Prostate gland (tissue), 2 donors: ENCODE data around the gene ALDH16A1. TPM values are rescaled to one million over a fixed set of nuclear protein-coding genes. Genes with fewer than 3 reads are reported as not detected.

Source experiments
- DNase-seq: peaks from one replicate; pipeline ENCODE4 v3.0.0-alpha.2; 2019; ENCODE audit warnings: low spot score
- H3K27ac ChIP-seq, 2 donors: fragments of 200-600 bp; sonication (generic); 2 replicates each; pipeline ENCODE4 v1.5.1; 2017 to 2019
- H3K27me3 ChIP-seq: fragments of 200-600 bp; sonication (generic); replicated peaks from 2 replicates; pipeline ENCODE4 v1.5.1; 2019; ENCODE audit not compliant: insufficient read depth
- H3K36me3 ChIP-seq, 2 donors: fragments of 200-600 bp; sonication (generic); 1 replicate in 1 of 2; 2 replicates in 1 of 2; pipeline versions ENCODE4 v1.5.1 to v1.8.1; 2017 to 2019
- H3K4me1 ChIP-seq: fragments of 200-600 bp; sonication (generic); replicated peaks from 2 replicates; pipeline ENCODE4 v1.5.1; 2019
- H3K4me3 ChIP-seq, 2 donors: fragments of 200-600 bp; sonication (generic); 2 replicates each; pipeline ENCODE4 v1.5.1; 2017 to 2019
- H3K9me3 ChIP-seq: fragments of 200-600 bp; sonication (generic); 2 replicates; pipeline ENCODE4 v1.5.1; 2017
- POLR2A ChIP-seq: fragments of 450-650 bp; IDR thresholded peaks from one replicate; pipeline ENCODE4 v1.6.1; 2016; ENCODE audit warnings: antibody characterized with exemption, mild to moderate bottlenecking
- POLR2AphosphoS5 ChIP-seq: sonication (generic); formaldehyde crosslinking; IDR thresholded peaks from one replicate; pipeline ENCODE4 v1.6.1; 2017; ENCODE audit warnings: antibody characterized with exemption
- WGBS: methylation state at CpG from one replicate; pipeline ENCODE4 v1.1.5; 2018; 5-methylcytosine and 5-hydroxymethylcytosine counted together
- intact Hi-C: fragments of 100-400 bp; cut with DNase I; formaldehyde crosslinking; loops from one replicate; pipeline ENCODE4 v1.14.2; 2022
- total RNA-seq, 2 donors: library from RNA; depleted of rRNA; stranded (reverse); fragments of >200 nt; gene quantifications; one replicate each; pipeline ENCODE4 v1.1.0, GENCODE V29; 2016
- TF ChIP-seq, protein P1 (sequence below), 4 experiments: fragments of 200-600 bp in 2 of 4; fragments of 450-650 bp in 2 of 4; sonication (generic) in 2 of 4; IDR thresholded peaks; 1 replicate in 3 of 4; 2 replicates in 1 of 4; pipeline ENCODE4 v1.5.1; 2016 to 2019; ENCODE audit warnings: antibody characterized with exemption in 4 of 4, mild to moderate bottlenecking in 2 of 4, moderate library complexity in 2 of 4

The ALDH16A1 gene
- total RNA-seq, 2 donors from 2014 or later = 24.3 to 42.0 TPM

DNA sequence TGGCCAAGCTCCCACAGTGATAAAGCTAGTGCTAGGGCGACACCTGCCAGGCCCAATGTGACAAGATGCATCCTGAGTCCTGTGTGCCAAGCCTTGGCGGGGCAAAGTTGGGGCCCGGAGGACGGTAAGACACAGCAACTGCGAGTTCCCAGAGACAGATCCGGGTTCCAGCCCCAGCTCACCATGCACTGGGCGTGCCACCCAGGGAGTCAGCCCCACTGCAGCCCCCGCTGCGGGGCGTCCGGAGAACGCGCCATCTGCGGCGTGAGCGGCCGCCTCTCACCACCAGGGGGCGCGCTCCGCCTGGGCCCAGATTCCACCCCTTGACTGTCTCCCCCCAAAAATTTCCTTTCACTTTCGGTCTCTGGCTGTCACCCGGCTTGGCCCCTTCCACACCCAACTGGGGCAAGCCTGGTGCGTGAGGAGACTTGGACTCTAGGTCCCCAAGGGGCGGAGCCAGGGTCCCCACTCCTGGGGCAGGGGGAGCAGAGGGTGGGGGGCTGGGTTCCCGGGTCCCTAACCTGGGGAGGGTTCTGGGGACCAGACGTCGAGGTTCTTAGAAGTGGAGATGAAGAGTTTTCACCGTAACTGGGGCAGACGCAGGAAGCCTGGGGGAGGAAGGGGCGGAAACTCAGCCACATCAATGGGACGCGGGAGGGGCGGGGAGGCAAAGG, 21.0 kb downstream of the ALDH16A1 start, which contains the start of gene FLT3LG:
Gene FLT3LG (plus strand): TSS at position 348 of the 674 bp plus-strand sequence. CDS start 425 bp downstream, outside the sequence.
- Histone ChIP-seq H3K4me3 (peak within 1 kb of the TSS; percentile 52 to 83), H3K36me3 (no peaks in the 10 kb centered on the region), H3K9me3 (no peaks in the 10 kb centered on the region), H3K27me3 (no peaks in the 10 kb centered on the region), H3K27ac (peak within 1 kb of the TSS; percentile 70 to 82), H3K4me1 (no peaks in the 10 kb centered on the region)
- WGBS = under 1% methylated on average over 29 of the region's 33 CpGs
- TF ChIP-seq POLR2AphosphoS5 = peak; percentile 81
- peak; percentile 14 for TF ChIP-seq POLR2A
- TF ChIP-seq, protein P1, sequence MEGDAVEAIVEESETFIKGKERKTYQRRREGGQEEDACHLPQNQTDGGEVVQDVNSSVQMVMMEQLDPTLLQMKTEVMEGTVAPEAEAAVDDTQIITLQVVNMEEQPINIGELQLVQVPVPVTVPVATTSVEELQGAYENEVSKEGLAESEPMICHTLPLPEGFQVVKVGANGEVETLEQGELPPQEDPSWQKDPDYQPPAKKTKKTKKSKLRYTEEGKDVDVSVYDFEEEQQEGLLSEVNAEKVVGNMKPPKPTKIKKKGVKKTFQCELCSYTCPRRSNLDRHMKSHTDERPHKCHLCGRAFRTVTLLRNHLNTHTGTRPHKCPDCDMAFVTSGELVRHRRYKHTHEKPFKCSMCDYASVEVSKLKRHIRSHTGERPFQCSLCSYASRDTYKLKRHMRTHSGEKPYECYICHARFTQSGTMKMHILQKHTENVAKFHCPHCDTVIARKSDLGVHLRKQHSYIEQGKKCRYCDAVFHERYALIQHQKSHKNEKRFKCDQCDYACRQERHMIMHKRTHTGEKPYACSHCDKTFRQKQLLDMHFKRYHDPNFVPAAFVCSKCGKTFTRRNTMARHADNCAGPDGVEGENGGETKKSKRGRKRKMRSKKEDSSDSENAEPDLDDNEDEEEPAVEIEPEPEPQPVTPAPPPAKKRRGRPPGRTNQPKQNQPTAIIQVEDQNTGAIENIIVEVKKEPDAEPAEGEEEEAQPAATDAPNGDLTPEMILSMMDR (IDR thresholded peaks at IDR 0.05) = peak; percentile 96 to 99 (median 99)
- DNase-seq = peak; percentile 56
- intact Hi-C loops = no loop called here

DNA sequence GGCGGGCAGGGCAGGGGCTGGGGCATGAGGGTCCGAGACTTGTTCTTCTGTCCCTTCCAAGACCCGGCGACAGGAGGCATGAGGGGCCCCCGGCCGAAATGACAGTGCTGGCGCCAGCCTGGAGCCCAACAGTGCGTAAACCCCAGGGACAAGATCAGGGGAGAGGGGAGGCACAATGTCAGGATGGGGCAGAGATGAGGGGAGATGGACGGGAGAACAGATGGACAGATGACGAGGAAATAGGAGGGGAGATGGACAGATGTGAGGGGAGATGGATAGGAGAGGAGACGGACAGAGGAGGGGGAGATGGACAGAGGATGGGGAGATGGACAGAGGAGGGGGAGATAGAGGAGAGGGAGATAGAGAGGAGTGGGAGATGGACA, 21.5 kb downstream of the ALDH16A1 start:
- 8% methylated on average over 11 of the region's 11 CpGs for WGBS
- TF ChIP-seq POLR2A (no peak), POLR2AphosphoS5 (no peak)
- TF ChIP-seq, protein P1 (IDR thresholded peaks at IDR 0.05) = no peak
- intact Hi-C loops = no loop called here

DNA sequence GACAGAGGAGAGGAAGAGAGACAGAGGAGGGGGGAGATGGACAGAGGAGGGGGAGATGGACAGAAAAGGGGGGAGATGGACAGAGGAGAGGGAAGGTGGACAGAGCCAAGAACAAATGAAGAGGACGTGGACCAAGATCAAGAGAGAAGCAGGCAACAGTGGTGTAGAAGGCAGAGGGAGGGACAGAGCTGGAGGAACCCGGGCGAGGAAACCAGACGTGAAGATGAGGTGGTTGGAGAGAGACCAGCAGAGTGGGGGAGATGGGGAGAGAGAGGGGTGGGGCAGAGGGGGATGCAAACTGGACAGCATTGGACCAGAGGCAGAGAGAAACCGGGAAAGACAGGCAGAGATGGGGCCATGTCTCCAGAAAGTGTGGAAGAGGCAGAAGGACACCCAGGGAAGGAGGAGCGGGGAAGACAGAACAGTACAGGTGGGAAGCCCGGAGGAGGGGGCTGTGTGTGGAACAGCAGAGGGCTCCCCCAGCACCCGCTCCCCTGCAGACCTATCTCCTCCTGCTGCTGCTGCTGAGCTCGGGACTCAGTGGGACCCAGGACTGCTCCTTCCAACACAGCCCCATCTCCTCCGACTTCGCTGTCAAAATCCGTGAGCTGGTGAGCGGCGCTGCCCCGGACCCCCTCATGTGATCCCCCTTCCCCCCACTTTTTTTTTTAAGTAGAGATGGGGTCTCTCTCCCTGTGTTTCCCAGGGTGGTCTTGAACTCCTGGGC, 22.3 kb downstream of the ALDH16A1 start:
- TF ChIP-seq POLR2AphosphoS5 (no peak), POLR2A (no peak)
- TF ChIP-seq, protein P1 (IDR thresholded peaks at IDR 0.05) = no peak
- no peak overlapping the region for H3K4me3 ChIP-seq

More for the DNA sequence above, 21.5 kb downstream of the ALDH16A1 start:
- Histone ChIP-seq H3K4me1 (no peaks in the 10 kb centered on the region), H3K36me3 (no peaks in the 10 kb centered on the region), H3K27ac (peak overlapping the region; percentile 70 to 82), H3K27me3 (no peaks in the 10 kb centered on the region), H3K9me3 (no peaks in the 10 kb centered on the region), H3K4me3 (peak overlapping the region; percentile 52 to 83)
- no peak for DNase-seq

DNA sequence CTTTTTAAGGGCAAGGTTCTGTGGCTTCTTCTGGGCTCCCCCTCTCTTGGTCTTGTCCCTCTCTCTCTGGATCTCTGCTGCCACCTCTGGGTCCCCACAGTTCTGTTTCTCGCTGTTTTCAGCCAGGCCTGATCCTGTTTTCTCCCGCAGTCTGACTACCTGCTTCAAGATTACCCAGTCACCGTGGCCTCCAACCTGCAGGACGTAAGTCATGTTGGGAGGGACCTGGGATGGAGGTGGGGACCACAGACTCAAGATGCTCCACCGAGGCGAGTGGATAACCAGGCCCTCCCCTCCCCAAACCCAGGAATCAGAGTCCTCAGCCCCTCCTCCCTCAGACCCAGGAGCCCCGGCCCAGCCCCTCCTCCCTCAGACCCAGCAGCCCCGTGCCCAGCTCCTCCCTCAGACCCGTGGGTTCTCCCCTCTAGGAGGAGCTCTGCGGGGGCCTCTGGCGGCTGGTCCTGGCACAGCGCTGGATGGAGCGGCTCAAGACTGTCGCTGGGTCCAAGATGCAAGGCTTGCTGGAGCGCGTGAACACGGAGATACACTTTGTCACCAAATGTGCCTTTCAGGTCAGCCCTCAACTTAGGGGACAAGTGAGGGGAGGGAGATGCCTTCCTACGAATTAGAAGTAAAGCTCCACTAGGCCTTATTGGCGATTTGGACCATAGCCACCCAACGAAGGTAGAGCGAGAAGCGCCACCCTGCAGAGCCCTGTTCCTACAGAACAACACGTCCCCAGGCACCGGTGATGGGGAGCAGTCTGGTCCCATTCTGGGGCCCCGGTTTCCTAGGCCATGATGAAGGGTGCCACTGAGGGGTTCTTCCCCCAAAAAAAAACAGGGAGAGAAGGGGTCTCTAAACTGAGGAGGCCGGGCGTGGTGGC, 23.2 kb downstream of the ALDH16A1 start:
- no peak overlapping the region for H3K4me3 ChIP-seq
- H3K27ac ChIP-seq = no peak overlapping the region
- no peak for DNase-seq
- H3K4me1 ChIP-seq = no peaks in the 10 kb centered on the region
- H3K27me3 ChIP-seq = no peaks in the 10 kb centered on the region
- H3K9me3 ChIP-seq = no peaks in the 10 kb centered on the region
- no peaks in the 10 kb centered on the region for H3K36me3 ChIP-seq
- 59% methylated on average over 27 of the region's 27 CpGs for WGBS
- no peak for TF ChIP-seq POLR2AphosphoS5
- TF ChIP-seq, protein P1 (IDR thresholded peaks at IDR 0.05) = peak in 1 of 4 experiments; percentile 47
- intact Hi-C loops = no loop called here

More for the DNA sequence above, 22.3 kb downstream of the ALDH16A1 start:
- Histone ChIP-seq H3K27ac (peak overlapping the region in 1 of 2 donors; percentile 33), H3K27me3 (no peaks in the 10 kb centered on the region), H3K36me3 (no peaks in the 10 kb centered on the region), H3K4me1 (no peaks in the 10 kb centered on the region), H3K9me3 (no peaks in the 10 kb centered on the region)
- WGBS = 70% methylated on average over 15 of the region's 15 CpGs
- no peak for DNase-seq
- intact Hi-C loops = no loop called here
